ENCODE data around the gene GRM4.
"Not testable (repeated sequence)": the region's sequence is repeated elsewhere in the genome, so short reads cannot be mapped to it uniquely, and the experiment has no call there.

The GRM4 gene

GRCh38 chr6:34146021-34146782, at the start of gene GRM4:
Gene GRM4, minus strand, starts transcription at chr6:34146087. Its CDS starts 12,591 bp downstream, at chr6:34133496.
- no peak for DNase-seq (ENCODE audit: low read depth)

DNA sequence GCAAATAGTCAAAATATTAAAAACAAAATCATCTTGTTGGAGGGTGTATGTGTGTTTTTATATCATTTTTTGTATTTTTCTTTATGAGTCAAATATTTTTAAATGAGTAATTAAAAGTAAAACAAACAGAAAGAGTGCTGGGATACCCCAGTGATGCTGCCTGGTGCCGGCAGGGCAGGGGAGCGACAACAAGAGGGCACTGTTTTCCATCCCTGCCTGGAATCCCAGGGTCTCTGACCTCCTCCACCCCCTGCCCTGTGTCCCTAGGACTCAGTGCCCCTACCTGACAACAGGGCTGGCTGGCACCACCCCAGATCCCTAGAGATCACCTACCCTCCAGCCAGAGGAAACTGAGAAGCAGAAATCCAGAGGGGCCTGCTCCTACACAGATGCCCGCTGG, 48.9 kb upstream of the GRM4 start:
- DNase-seq (ENCODE audit: low read depth) = no peak

DNA sequence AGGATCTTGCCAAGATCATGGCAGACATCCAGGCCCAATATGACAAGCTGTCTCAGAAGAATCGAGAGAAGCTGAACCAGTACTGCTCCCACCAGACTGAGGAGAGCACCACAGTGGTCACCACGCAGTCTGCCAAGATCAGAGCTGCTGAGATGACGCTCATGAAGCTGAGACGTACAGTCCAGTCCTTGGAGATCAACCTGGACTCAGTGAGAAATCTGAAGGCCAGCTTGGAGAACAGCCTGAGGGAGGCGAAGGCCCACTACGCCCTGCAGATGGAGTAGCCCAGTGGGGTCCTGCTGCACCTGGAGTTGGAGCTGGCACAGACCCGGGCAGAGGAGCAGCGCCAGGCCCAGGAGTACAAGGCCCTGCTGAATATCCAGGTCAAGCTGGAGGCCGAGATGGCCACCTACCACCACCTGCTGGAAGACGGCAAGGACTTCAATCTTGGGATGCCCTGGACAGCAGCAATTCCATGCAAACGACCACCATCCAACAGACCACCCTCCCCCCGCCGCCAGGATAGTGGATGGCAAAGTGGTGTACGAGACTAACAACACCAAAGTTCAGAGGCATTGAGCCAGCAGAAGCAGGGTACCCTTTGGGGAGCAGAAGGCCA, 44.7 kb upstream of the GRM4 start:
- DNase-seq (ENCODE audit: low read depth) = no peak

GRCh38 chr6:34189806-34190503, 44.1 kb upstream of the GRM4 start:
- peak; percentile 51 for DNase-seq (ENCODE audit: low read depth)

DNA sequence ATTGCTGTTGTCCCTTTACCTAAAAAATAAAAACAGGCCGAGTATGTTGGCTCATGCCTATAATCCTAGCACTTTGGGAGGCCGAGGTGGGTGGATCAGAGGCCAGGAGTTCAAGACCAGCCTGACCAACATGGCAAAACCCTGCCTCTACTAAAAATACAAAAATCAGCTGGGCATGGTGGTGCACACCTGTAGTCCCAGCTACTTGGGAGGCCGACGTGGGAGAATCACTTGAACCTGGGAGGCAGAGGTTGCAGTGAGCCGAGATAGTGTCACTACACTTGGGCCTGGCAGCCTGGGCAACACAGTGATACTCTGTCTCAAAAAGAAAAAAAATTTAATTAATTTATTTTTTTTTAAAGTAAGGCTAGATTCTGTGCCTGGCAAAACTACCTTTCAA, 38.8 kb upstream of the GRM4 start:
- DNase-seq (ENCODE audit: low read depth) = not testable (repeated sequence)

DNA sequence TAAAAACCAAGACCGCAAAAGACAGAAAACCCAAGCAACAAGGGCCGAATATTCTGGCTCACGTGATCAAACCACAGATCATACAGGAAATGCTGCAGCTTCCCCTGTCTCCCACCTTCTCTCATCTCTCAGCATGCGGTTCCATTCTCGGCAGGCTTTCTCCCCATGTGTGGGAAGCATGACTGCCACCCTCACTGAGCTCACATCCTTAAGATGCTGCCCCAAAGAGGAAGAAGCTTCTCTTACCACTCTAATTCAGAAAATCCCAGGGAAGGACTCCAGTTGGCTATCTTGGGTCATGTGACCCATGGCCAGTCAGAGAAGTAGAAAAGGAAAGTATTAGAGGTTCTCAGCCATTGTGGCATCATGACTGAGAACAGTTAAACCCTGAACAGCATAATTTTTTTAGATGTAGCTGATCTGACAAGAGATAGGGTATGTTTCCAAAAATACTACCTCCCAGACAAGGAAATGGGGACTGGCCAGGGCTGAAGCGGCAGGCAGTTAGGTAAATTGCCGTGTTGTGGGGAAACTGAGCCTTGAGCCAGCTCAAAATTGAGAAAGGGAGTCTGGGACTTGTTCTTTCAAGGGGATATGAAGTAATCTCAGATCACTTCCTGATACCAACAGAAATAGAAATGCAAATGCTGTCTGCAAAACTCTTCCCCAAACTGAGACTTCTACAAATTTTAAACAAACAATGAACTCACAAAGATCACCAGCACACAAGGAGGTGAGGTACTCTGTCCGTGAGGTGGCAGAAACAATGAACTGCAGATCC, 37.1 kb upstream of the GRM4 start:
- peak; percentile 42 for DNase-seq (ENCODE audit: low read depth)

- DNase-seq (ENCODE audit: low read depth) = no peak
Observed at GRCh38 chr6:34181908-34182307, 36.0 kb upstream of the GRM4 start.

- DNase-seq (ENCODE audit: low read depth) = no peak
Observed at GRCh38 chr6:34179106-34179720, 33.3 kb upstream of the GRM4 start.

DNA sequence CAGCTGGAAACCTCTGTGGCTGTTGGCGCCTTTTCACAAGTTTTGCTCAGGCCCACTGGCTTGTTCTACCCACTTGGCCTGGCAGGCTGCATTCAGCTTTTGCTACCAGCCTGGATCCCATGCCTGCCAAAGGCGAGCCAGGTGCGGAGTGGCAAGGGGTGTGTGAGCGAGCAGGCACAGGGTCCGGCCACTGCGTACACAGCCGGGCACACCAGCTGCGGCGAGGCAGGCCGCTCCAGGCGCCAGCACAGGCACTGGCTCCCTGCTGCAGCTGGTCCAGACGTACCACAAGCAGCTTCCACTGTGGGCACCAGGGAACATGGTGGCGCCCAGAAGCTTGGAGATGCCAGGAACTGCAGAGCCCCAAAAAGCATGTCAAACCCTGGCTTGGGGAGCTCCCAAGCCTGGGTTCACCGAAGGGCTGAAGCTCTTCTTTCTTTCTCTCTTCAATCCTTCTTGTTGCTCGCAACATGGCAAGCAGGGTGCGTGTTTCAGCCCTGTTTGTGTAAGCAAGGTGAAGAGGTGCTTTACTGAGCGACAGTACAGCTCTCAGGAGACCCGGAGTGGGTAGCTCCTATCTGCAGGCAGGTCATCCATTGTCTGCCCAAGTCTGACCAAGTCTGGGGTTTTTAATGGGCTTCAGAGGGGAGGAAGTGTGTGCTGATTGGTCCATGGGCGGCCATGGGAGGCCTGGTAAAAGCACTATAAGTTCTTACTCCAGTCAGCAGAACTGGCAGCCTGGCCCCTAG, 32.6 kb upstream of the GRM4 start:
- DNase-seq (ENCODE audit: low read depth) = no peak

DNA sequence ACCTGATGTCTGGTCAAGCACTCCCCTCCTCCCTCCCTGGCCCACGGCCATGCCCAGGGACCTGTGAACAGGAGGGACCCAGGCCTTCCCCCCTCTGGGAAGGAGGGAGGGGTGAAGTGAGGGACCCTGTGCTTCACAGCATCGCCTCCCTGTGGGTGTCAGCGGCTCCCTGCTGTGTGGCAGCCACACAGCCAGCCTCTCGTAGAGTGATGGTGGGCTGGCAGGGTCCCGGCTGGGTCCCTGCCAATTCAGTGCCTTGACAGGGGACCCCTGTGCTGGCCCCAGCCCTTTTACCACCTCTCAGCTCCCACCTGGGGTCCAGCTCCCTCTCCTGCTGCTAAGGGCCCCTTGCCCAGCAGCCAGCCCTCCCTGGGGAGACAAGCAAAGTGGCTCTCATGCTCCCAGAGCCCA, 31.3 kb upstream of the GRM4 start:
- DNase-seq (ENCODE audit: low read depth) = no peak

- no peak for DNase-seq (ENCODE audit: low read depth)
Observed at GRCh38 chr6:34176261-34177031, 30.6 kb upstream of the GRM4 start.

DNA sequence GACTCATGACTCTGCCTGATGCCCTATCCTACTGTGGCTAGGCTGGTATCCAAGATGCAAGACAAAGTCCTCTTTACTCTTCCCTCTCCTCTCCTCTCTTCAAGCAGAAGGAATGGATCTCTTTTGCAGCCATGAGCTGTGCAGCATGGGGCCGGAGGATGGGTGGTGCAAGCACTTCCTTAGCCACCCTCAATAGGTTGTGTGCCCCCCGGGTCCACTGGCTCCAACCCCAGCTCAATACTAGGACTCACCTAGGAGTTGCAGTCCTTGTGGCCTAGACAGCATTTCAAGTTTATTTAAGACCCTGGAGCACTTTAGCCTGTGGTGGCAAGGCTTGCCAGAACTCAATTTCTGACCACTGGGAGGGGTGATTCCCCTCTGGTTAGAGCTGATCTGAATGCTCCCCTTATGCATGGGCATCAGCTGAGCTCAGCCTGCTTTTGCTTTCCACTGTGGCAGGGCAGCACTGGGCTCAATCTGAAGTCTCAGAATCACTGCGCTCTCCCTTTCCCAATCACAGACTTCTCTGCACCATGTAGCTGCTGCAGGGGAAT, 29.0 kb upstream of the GRM4 start:
- no peak for DNase-seq (ENCODE audit: low read depth)

DNA sequence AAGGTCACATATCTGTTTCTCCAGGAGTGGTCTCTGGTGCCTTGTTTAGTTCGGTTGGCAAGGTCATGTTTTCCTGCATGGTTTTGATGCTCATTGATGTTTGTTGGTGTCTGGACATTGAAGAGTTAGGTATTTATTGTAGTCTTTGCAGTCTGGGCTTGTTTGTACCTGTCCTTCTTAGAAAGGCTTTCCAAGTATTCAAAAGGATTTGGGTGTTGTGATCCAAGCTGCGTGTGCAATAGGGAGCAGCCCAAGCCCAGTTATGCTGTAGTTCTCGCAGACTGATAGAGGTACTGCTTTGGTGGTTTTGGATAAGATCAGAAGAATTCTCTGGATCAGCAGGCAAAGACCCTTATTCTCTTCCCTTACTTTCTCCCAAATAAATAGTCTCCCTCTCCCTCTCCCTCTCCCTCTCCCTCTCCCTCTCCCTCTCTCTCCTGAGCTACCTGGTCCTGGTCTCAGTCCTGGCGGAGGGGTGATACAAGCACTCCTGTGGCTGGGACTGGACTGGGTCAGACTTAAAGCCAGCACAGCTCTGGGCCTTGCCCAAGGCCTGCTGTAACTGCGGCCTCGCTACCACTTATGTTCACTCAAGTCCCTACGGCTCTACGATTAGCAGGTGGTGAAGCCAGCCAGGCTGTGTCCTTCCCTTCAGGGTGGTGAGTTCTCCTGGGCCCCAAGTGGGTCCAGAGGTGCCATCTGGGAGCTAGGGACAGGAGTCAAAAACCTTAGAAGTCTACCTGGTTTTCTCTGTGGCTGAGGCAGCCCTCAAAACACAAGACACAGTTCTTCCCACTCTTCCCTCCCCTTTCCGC, 27.3 kb upstream of the GRM4 start:
- DNase-seq (ENCODE audit: low read depth) = no peak

DNA sequence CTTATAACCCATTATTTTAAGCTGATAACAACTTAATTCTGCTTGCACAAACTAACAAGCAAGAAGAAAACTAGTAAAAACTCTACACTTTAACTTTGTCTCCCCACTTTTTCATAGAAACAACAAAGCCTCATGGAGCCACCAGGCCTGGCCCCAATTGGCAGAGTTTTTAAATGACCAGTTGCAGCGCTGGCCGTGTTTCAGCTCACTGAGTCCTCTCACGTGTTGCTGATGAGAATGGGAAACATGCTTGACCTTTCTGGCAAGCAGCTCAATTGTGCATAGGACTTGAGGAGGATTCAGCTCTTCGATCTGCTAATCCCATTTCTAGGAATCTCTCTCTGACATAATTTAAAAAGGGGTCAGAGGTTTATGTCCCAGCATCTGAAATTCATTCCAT, 24.5 kb upstream of the GRM4 start:
- no peak for DNase-seq (ENCODE audit: low read depth)

- no peak for DNase-seq (ENCODE audit: low read depth)
Observed at GRCh38 chr6:34169897-34170296, 24.0 kb upstream of the GRM4 start.

- DNase-seq (ENCODE audit: low read depth) = no peak
Observed at GRCh38 chr6:34161857-34162515, 16.1 kb upstream of the GRM4 start.

GRCh38 chr6:34159844-34160243, 14.0 kb upstream of the GRM4 start:
- DNase-seq (ENCODE audit: low read depth) = no peak

DNA sequence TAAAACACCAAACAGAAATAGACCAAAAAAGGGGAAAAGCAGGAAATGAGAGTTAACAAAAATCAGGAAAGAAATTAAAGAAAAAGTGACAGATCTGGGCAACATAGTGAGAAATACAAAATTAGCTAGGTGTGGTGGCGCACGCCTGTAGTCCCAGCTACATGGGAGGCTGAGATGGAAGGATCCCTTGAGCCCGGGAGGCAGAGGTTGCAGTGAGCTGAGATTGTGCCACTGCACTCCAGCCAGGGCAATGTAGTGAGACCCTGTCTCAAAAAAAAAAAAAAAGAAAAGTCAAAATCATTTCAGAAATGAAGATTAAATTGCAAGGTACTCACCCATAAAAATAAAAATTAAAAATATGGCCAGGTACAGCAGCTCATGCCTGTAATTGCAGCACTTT, 13.0 kb upstream of the GRM4 start:
- DNase-seq (ENCODE audit: low read depth) = no peak

GRCh38 chr6:34157851-34158250, 12.0 kb upstream of the GRM4 start:
- DNase-seq (ENCODE audit: low read depth) = no peak

All from activated T-cell treated with anti-CD3 and anti-CD28 coated beads for 1 hour (primary cell).